Measurements from ENCODE around the gene OR5D14. TPM values are rescaled to one million over a fixed set of nuclear protein-coding genes. Genes with fewer than 3 reads are reported as not detected.

Gene OR5D14
- total RNA-seq (ENCODE audit: low replicate concordance): not detected in 2 replicates

DNA sequence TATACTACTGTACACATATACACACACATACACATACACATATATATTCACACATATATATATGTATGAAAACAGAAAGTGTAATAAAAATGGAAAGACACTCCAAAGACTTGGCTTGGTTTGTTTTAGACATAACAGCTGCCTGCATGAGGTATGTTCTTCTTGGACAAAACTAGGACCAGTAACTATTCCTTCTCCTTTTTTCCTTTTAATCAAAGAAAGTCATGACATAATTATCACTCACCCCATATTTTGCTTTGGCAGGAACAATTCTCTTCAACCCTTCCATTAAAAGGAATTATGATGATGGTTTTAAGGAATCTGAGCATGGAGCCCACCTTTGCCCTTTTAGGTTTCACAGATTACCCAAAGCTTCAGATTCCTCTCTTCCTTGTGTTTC lies at the start of gene OR5D14:
TSS of gene OR5D14 (plus strand) at position 301 of the 400 bp plus-strand sequence. CDS start at position 301, 0 bp downstream.

DNA sequence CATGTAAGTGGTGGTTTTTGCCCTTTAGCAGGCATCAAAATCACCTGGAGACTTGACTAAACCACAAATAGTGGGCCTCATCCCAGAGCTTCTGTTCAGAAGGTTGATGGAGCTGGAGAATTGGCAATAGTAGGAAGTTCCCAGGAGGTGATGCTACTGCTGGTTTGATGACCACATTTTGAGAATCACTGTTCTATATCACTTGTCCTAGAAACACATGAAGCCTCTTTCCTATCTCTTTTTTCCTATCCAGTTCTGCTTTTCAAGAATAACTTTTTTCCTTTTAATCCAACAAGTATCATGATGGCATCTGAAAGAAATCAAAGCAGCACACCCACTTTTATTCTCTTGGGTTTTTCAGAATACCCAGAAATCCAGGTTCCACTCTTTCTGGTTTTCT lies 22.2 kb upstream of the OR5D14 start, which contains the start of gene OR5D13:
TSS of gene OR5D13 (plus strand) at position 301 of the 400 bp plus-strand sequence. CDS start at position 301, 0 bp downstream.

DNA sequence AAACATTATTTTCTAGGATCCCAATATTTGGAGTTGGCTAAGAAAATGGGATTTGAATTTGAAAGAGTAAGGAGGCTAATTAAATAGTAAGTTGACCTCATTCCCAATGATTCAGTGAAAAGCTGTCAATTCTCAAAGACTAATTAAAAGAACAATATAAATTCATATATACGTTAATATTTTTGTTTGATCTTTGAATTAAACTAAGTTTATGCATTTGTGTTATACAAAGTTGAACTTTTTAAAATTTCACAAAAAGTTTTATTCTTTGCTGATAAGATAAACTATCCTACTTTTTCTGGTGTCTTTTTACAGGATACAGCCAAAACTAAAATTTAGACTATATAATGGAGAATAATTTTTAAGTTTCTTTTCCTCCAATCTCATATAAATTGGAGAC lies 15.7 kb downstream of the OR5D14 start, which contains the start of gene OR5L1:
TSS of gene OR5L1 (plus strand) at position 301 of the 400 bp plus-strand sequence. CDS start 100 bp downstream, outside the sequence.

GRCh38 chr11:55819330-55819729 lies 24.0 kb downstream of the OR5D14 start, which contains the start of gene OR5D18:
Gene OR5D18, plus strand, starts transcription at chr11:55819630. Its CDS starts 0 bp downstream, at chr11:55819630.

DNA sequence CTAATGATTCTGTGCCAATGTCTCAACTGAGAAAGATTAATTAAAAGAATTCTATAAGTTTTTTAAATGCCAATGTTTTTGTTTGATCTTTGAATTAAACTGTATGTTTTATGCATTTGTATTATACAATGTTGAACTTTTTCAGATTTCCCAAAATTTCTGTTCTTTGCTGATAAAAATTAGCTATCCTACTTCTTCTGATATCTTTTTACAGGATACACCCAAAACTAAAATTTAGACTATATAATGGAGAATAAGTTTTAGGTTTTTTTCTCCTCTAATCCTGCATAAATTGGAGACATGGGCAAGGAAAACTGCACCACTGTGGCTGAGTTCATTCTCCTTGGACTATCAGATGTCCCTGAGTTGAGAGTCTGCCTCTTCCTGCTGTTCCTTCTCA lies 31.6 kb downstream of the OR5D14 start, which contains the start of gene OR5L2:
TSS of gene OR5L2 (plus strand) at position 301 of the 400 bp plus-strand sequence. CDS start at position 301, 0 bp downstream.

GRCh38 chr11:55838452-55838851 lies 43.1 kb downstream of the OR5D14 start, which contains the start of gene OR5D16:
Gene OR5D16, plus strand, starts transcription at chr11:55838752. Its CDS starts 0 bp downstream, at chr11:55838752.

Other genes starting within 250 kb of the OR5D14 start
- gene OR4C15, start 241.1 kb upstream of the OR5D14 start, total RNA-seq (ENCODE audit: low replicate concordance): not detected in 2 replicates
- not detected in 2 replicates for gene OR4C16, start 223.4 kb upstream of the OR5D14 start, total RNA-seq (ENCODE audit: low replicate concordance)
- under 0.01 TPM in 1 of 2 replicates, not detected in the other for gene OR4C11, start 187.9 kb upstream of the OR5D14 start, total RNA-seq (ENCODE audit: low replicate concordance)
- not detected in 2 replicates for gene OR4P4, start 160.4 kb upstream of the OR5D14 start, total RNA-seq (ENCODE audit: low replicate concordance)
- not detected in 2 replicates for gene OR4S2, start 147.2 kb upstream of the OR5D14 start, total RNA-seq (ENCODE audit: low replicate concordance)
- not detected in 2 replicates for gene OR4C6, start 133.4 kb upstream of the OR5D14 start, total RNA-seq (ENCODE audit: low replicate concordance)
- gene OR5D13, start 22.1 kb upstream of the OR5D14 start, total RNA-seq (ENCODE audit: low replicate concordance): not detected in 2 replicates
- not detected in 2 replicates for gene OR5L1, start 15.8 kb downstream of the OR5D14 start, total RNA-seq (ENCODE audit: low replicate concordance)
- gene OR5D18, start 24.1 kb downstream of the OR5D14 start, total RNA-seq (ENCODE audit: low replicate concordance): not detected in 2 replicates
- not detected in 2 replicates for gene OR5L2, start 31.7 kb downstream of the OR5D14 start, total RNA-seq (ENCODE audit: low replicate concordance)
- not detected in 2 replicates for gene OR5D16, start 43.2 kb downstream of the OR5D14 start, total RNA-seq (ENCODE audit: low replicate concordance)
- gene TRIM51, start 87.7 kb downstream of the OR5D14 start, total RNA-seq (ENCODE audit: low replicate concordance): not detected in 2 replicates
- gene OR5W2, start 119.0 kb downstream of the OR5D14 start, total RNA-seq (ENCODE audit: low replicate concordance): not detected in 2 replicates
- gene OR5I1, start 140.8 kb downstream of the OR5D14 start, total RNA-seq (ENCODE audit: low replicate concordance): not detected in 2 replicates
- not detected in 2 replicates for gene OR10AG1, start 174.4 kb downstream of the OR5D14 start, total RNA-seq (ENCODE audit: low replicate concordance)
- not detected in 2 replicates for gene OR5F1, start 199.1 kb downstream of the OR5D14 start, total RNA-seq (ENCODE audit: low replicate concordance)
- not detected in 2 replicates for gene OR5AS1, start 232.1 kb downstream of the OR5D14 start, total RNA-seq (ENCODE audit: low replicate concordance)